ENCODE measurements around the gene ALOX15.

The ALOX15 gene

GRCh38 chr17:4583782-4584100, 57.7 kb downstream of the ALOX15 start:
- H3K27ac ChIP-seq: no peak overlapping the region
- no peak for DNase-seq (ENCODE audit: low spot score)
- peak overlapping the region; percentile 67 for H3K4me3 ChIP-seq
- no peak for TF ChIP-seq CTCF (IDR thresholded peaks at IDR 0.05)

DNA sequence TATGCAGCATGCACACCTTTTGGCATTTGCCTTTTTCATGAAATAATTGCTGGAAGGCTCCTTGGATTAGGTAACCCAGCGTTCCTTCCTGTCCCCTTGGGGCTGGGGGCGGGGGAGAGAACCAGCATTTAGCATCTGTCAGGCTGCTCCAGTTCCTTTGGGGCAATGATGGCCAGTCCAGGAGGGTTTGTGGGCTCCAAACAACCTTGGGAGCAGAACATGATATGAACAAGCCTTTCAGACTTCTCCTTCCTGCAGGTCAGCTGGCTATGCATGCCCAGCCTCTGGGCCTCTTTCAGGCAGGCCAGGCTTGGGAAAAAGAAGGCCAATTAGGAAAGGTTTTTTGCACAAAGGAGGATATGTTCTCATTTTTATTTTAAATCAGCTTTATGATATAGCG, 58.3 kb downstream of the ALOX15 start:
- TF ChIP-seq CTCF (IDR thresholded peaks at IDR 0.05): no peak
- Histone ChIP-seq H3K4me3 (no peak overlapping the region), H3K27ac (no peak overlapping the region)
- DNase-seq (ENCODE audit: low spot score): no peak

DNA sequence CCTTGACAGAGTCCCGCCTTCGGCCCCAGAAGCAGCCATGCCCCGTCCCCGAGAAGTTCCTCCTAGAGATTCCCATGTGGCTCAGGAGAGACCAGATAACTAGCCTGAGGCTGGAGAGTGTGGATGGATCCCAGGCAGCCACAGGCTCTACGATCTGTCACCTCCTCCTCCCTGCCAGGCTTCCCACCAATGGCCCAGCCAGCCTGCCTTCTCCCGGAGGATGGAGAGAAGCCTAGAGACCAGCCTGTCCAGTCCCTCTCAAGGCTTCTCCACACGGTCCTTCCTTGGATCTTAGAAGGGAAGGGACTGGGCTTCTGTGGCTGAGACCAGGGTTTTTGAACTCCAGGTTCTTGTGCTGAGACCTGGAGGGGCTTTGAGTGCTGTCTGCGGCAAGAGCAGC, 58.8 kb downstream of the ALOX15 start:
- DNase-seq (ENCODE audit: low spot score): no peak
- Histone ChIP-seq H3K27ac (no peak overlapping the region), H3K4me3 (no peak overlapping the region)
- no peak for TF ChIP-seq CTCF (IDR thresholded peaks at IDR 0.05)

DNA sequence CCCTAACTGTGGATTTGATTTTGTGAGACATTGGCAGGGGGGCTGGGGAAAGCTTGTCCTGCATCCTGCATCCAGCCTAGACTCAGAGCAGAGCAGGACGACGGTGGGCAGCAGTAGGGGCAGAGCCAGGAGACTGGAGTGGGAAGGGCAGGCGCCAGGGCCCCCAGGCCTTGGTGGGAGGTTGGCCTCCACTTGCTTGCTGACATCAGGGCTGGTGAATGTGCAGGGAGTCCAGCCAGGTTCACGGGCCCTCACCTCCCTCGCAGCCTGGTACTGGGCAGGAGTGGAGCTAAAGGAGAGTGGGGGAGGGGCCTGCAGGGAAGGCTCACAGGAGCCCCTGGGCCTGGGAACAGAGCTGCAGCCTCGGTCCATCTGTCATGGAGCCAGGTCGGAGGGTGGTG, 59.4 kb downstream of the ALOX15 start:
- no peak overlapping the region for H3K4me3 ChIP-seq
- DNase-seq (ENCODE audit: low spot score): no peak

More for the DNA sequence above, 59.4 kb downstream of the ALOX15 start:
- H3K27ac ChIP-seq: no peak overlapping the region
- TF ChIP-seq CTCF (IDR thresholded peaks at IDR 0.05): no peak
